Nephron progenitor cell (in vitro differentiated cells): Measurements from ENCODE around the gene B4GALT2.

ENCODE experiments used
- DNase-seq: peaks from one replicate; pipeline ENCODE4 v3.0.0; 2021
- H3K27ac Mint-ChIP-seq: 2 replicates; pipeline ENCODE4 v1.8.0; 2021; ENCODE audit warnings: mild to moderate bottlenecking, moderate library complexity, mixed read lengths
- H3K27me3 Mint-ChIP-seq: 2 replicates; pipeline ENCODE4 v1.8.0; 2021; ENCODE audit warnings: mild to moderate bottlenecking, low read depth, mixed read lengths; ENCODE audit not compliant: poor library complexity
- H3K36me3 Mint-ChIP-seq: 2 replicates; pipeline ENCODE4 v1.8.0; 2021; ENCODE audit warnings: low read depth, mixed read lengths
- H3K4me1 Mint-ChIP-seq: 2 replicates; pipeline ENCODE4 v1.8.0; 2021; ENCODE audit warnings: mixed read lengths
- H3K4me3 Mint-ChIP-seq: 2 replicates; pipeline ENCODE4 v1.8.0; 2021; ENCODE audit warnings: mild to moderate bottlenecking, moderate library complexity, mixed read lengths
- H3K9me3 Mint-ChIP-seq: 2 replicates; pipeline ENCODE4 v1.8.0; 2021; ENCODE audit warnings: mild to moderate bottlenecking, moderate library complexity, mixed read lengths
- CTCF ChIP-seq: fragments of 200-600 bp; sonication (generic); IDR thresholded peaks from 2 replicates; pipeline ENCODE4 v1.5.0; 2021; ENCODE audit warnings: antibody characterized with exemption

B4GALT2 gene

GRCh38 chr1:44014365-44015104 lies 35.5 kb downstream of the B4GALT2 start:
- Mint-ChIP-seq H3K27ac (peak overlapping the region; percentile 49), H3K4me3 (no peak overlapping the region), H3K4me1 (peaks cover 32% of the 10 kb centered on the region), H3K9me3 (no peaks in the 10 kb centered on the region), H3K36me3 (peaks cover 4% of the 10 kb centered on the region), H3K27me3 (no peaks in the 10 kb centered on the region)
- no peak for DNase-seq
- no peak for TF ChIP-seq CTCF

- H3K4me3 Mint-ChIP-seq = no peak overlapping the region
- no peak for TF ChIP-seq CTCF
- peaks cover 38% of the 10 kb centered on the region for H3K4me1 Mint-ChIP-seq
- no peak for DNase-seq
- no peaks in the 10 kb centered on the region for H3K36me3 Mint-ChIP-seq
- no peaks in the 10 kb centered on the region for H3K9me3 Mint-ChIP-seq
- no peak overlapping the region for H3K27ac Mint-ChIP-seq
- no peaks in the 10 kb centered on the region for H3K27me3 Mint-ChIP-seq
Observed at GRCh38 chr1:44015206-44015605, 36.2 kb downstream of the B4GALT2 start.

GRCh38 chr1:44016041-44016889 lies 37.3 kb downstream of the B4GALT2 start:
- H3K9me3 Mint-ChIP-seq = no peaks in the 10 kb centered on the region
- peaks cover 37% of the 10 kb centered on the region for H3K4me1 Mint-ChIP-seq
- no peak for DNase-seq
- no peak for TF ChIP-seq CTCF
- H3K27ac Mint-ChIP-seq = no peak overlapping the region
- H3K4me3 Mint-ChIP-seq = no peak overlapping the region
- no peaks in the 10 kb centered on the region for H3K36me3 Mint-ChIP-seq
- H3K27me3 Mint-ChIP-seq = no peaks in the 10 kb centered on the region

GRCh38 chr1:44016890-44017400 lies 37.9 kb downstream of the B4GALT2 start:
- H3K27ac Mint-ChIP-seq = no peak overlapping the region
- H3K4me3 Mint-ChIP-seq = no peak overlapping the region
- H3K9me3 Mint-ChIP-seq = no peaks in the 10 kb centered on the region
- no peaks in the 10 kb centered on the region for H3K27me3 Mint-ChIP-seq
- no peak for DNase-seq
- no peak for TF ChIP-seq CTCF
- H3K4me1 Mint-ChIP-seq = peaks cover 31% of the 10 kb centered on the region
- H3K36me3 Mint-ChIP-seq = peaks cover 5% of the 10 kb centered on the region

- DNase-seq = no peak
- H3K27ac Mint-ChIP-seq = no peak overlapping the region
- H3K27me3 Mint-ChIP-seq = no peaks in the 10 kb centered on the region
- H3K36me3 Mint-ChIP-seq = peaks cover 10% of the 10 kb centered on the region
- H3K4me3 Mint-ChIP-seq = no peak overlapping the region
- peaks cover 18% of the 10 kb centered on the region for H3K4me1 Mint-ChIP-seq
- no peaks in the 10 kb centered on the region for H3K9me3 Mint-ChIP-seq
- TF ChIP-seq CTCF = no peak
Observed at GRCh38 chr1:44019466-44019948, 40.5 kb downstream of the B4GALT2 start.
